Right lobe of liver (tissue), 4 donors: ENCODE results near the gene PLEKHG3.

Source experiments
- POLR2A ChIP-seq: fragments of 450-650 bp; IDR thresholded peaks from one replicate; pipeline ENCODE4 v1.6.1; 2017; ENCODE audit warnings: antibody characterized with exemption, mild to moderate bottlenecking
- TF ChIP-seq, protein P1 (sequence below), 4 donors: fragments of 200-600 bp in 3 of 4; fragments of 450-650 bp in 1 of 4; IDR thresholded peaks; one replicate each; pipeline versions ENCODE4 v1.5.1 to v1.8.0; 2016 to 2022; ENCODE audit warnings: antibody characterized with exemption in 4 of 4, mild to moderate bottlenecking in 2 of 4
- donor health status: DM: no; HTN: no; CAD: no.
- donor health status: DM: no; HTN: no; CAD: no.
- donor health status: DM: no; HTN: yes; CAD: no.

DNA sequence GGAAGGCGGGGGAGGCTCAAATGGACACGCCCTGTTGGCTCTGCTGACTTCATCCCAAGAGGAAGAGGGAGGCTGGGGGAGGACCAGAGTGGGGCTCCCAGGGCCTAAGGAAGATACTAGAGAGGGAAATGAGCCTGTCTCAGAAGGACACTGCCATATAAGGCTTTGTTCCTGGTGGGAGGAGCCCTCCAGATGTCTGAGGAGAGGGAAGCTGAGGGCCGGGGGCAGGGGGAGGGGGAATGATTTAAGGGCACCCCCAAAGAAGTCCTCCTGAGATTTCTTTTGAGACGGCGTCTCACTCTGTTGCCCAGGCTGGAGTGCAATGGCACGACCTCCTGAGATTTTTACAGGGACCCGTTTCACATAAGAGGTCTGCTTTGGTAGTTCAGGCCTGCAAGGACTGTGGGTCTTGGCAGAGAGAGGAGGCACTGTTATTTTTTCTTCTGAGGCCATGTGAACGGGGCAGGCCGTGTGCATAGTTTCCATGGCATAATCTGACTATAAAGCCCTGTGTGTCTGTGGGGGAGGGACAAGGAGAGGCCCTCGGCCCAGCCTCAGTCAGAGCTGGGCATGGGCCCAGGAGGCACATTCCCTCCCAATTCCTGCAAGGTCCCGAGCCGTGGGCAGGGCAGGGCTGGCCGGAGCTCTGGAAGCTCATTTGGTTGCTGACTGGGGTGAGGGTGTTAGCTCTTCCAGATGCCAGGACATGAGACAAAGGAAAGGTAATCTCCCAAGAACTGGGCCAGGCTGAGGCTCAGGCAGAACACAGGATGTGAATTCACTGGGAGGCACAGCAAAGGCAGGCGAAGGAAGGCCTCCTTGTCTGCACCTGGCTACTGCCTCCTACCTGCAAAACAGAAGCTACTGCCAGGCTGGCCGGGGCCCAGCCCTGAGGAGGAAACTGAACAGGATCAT lies 22.2 kb upstream of the PLEKHG3 start:
- TF ChIP-seq, protein P1, sequence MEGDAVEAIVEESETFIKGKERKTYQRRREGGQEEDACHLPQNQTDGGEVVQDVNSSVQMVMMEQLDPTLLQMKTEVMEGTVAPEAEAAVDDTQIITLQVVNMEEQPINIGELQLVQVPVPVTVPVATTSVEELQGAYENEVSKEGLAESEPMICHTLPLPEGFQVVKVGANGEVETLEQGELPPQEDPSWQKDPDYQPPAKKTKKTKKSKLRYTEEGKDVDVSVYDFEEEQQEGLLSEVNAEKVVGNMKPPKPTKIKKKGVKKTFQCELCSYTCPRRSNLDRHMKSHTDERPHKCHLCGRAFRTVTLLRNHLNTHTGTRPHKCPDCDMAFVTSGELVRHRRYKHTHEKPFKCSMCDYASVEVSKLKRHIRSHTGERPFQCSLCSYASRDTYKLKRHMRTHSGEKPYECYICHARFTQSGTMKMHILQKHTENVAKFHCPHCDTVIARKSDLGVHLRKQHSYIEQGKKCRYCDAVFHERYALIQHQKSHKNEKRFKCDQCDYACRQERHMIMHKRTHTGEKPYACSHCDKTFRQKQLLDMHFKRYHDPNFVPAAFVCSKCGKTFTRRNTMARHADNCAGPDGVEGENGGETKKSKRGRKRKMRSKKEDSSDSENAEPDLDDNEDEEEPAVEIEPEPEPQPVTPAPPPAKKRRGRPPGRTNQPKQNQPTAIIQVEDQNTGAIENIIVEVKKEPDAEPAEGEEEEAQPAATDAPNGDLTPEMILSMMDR (IDR thresholded peaks at IDR 0.05): no peak
- no peak for TF ChIP-seq POLR2A
